HEK293T (cell line): ENCODE results near the gene TEAD1.

ENCODE experiments used
- BHLHE40 ChIP-seq: fragments of 450-650 bp; IDR thresholded peaks from 2 replicates; pipeline ENCODE4 v1.6.1; 2016; ENCODE audit warnings: mild to moderate bottlenecking, moderate library complexity, borderline replicate concordance
- CTBP1 ChIP-seq: fragments of 450-650 bp; IDR thresholded peaks from 2 replicates; pipeline ENCODE4 v1.6.1; 2016; ENCODE audit warnings: borderline replicate concordance
- ELF4 ChIP-seq: fragments of 450-650 bp; IDR thresholded peaks from 2 replicates; pipeline ENCODE4 v1.6.1; 2017; ENCODE audit warnings: antibody characterized with exemption
- FOXA1 ChIP-seq: fragments of 450-650 bp; IDR thresholded peaks from 2 replicates; pipeline ENCODE4 v1.6.1; 2016; ENCODE audit warnings: mild to moderate bottlenecking
- FOXK2 ChIP-seq: fragments of 450-650 bp; IDR thresholded peaks from 2 replicates; pipeline ENCODE4 v1.6.1; 2016; ENCODE audit warnings: mild to moderate bottlenecking
- FOXM1 ChIP-seq: fragments of 450-650 bp; IDR thresholded peaks from 2 replicates; pipeline ENCODE4 v1.6.1; 2017; ENCODE audit warnings: mild to moderate bottlenecking, borderline replicate concordance
- HDGF ChIP-seq: fragments of 450-650 bp; IDR thresholded peaks from 2 replicates; pipeline ENCODE4 v1.6.1; 2017; ENCODE audit warnings: antibody characterized with exemption, borderline replicate concordance
- L3MBTL2 ChIP-seq: fragments of 450-650 bp; conservative IDR thresholded peaks from 2 replicates; pipeline ENCODE4 v1.6.1; 2016; ENCODE audit warnings: mild to moderate bottlenecking
- NFRKB ChIP-seq: fragments of 450-650 bp; IDR thresholded peaks from 2 replicates; pipeline ENCODE4 v1.6.1; 2016; ENCODE audit warnings: mild to moderate bottlenecking, moderate library complexity
- SP1 ChIP-seq: fragments of 450-650 bp; IDR thresholded peaks from 2 replicates; pipeline ENCODE4 v1.6.1; 2017
- SUZ12 ChIP-seq: fragments of 450-650 bp; IDR thresholded peaks from 2 replicates; pipeline ENCODE4 v1.6.1; 2016; ENCODE audit warnings: mild to moderate bottlenecking
- TARDBP ChIP-seq: fragments of 450-650 bp; IDR thresholded peaks from 2 replicates; pipeline ENCODE4 v1.6.1; 2016
- ZNF384 ChIP-seq: fragments of 450-650 bp; IDR thresholded peaks from 2 replicates; pipeline ENCODE4 v1.6.1; 2016
- TF ChIP-seq, protein P1 (sequence below): fragments of 450-650 bp; IDR thresholded peaks from 2 replicates; pipeline ENCODE4 v1.6.1; 2016

DNA sequence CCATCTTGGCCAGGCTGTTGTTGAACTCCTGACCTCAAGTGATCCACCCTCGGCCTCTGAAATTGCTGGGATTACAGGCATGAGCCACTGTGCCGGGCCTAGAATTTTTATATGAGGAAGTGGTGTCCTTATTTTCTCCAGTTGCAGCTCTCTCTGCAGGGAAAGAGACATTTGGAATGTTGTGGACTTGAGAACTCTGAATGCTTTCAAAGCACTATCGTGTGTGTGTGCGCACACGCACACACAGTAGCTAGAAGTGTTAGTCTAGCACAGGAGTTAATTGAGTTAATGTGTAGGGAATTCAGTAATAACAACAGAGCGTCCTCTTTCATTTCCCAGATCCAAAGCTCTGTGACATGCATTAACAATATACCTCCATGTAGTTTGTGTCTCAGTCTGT, 170.9 kb downstream of the TEAD1 start:
- TF ChIP-seq FOXM1 (no peak), SUZ12 (no peak), L3MBTL2 (no peak), BHLHE40 (no peak), ELF4 (no peak), FOXA1 (no peak), SP1 (no peak), ZNF384 (no peak), NFRKB (no peak), CTBP1 (no peak), FOXK2 (no peak), TARDBP (no peak), HDGF (no peak)
- TF ChIP-seq, protein P1, sequence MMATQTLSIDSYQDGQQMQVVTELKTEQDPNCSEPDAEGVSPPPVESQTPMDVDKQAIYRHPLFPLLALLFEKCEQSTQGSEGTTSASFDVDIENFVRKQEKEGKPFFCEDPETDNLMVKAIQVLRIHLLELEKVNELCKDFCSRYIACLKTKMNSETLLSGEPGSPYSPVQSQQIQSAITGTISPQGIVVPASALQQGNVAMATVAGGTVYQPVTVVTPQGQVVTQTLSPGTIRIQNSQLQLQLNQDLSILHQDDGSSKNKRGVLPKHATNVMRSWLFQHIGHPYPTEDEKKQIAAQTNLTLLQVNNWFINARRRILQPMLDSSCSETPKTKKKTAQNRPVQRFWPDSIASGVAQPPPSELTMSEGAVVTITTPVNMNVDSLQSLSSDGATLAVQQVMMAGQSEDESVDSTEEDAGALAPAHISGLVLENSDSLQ, result no peak
